HG03521 (cell line): ENCODE measurements around the gene CACNG4.

Experiments used
- ATAC-seq: cut with Tn5 transposase; IDR thresholded peaks from one replicate; pipeline ENCODE4 v1.9.1; 2021; ENCODE audit warnings: mild to moderate bottlenecking, moderate library complexity; ENCODE audit not compliant: unreplicated experiment

Gene CACNG4

GRCh38 chr17:67055811-67056745, 91.6 kb downstream of the CACNG4 start:
- no peak for ATAC-seq

- no peak for ATAC-seq
These were observed 92.4 kb downstream of the CACNG4 start for GRCh38 chr17:67056746-67057490.

GRCh38 chr17:67058036-67058435, 93.5 kb downstream of the CACNG4 start:
- no peak for ATAC-seq

- no peak for ATAC-seq
These were observed 94.9 kb downstream of the CACNG4 start for GRCh38 chr17:67059372-67059771.

GRCh38 chr17:67063141-67063540, 98.6 kb downstream of the CACNG4 start:
- ATAC-seq = no peak

GRCh38 chr17:67066717-67067116, 102.2 kb downstream of the CACNG4 start:
- ATAC-seq = no peak

GRCh38 chr17:67067571-67068482, 103.3 kb downstream of the CACNG4 start:
- ATAC-seq = no peak

- ATAC-seq = no peak
These were observed 104.5 kb downstream of the CACNG4 start for GRCh38 chr17:67068999-67069398.

GRCh38 chr17:67069603-67070136, 105.2 kb downstream of the CACNG4 start:
- no peak for ATAC-seq

- ATAC-seq = no peak
These were observed 107.1 kb downstream of the CACNG4 start for GRCh38 chr17:67071595-67071994.

GRCh38 chr17:67072885-67073284, 108.4 kb downstream of the CACNG4 start:
- ATAC-seq = no peak

GRCh38 chr17:67074781-67075180, 110.3 kb downstream of the CACNG4 start:
- ATAC-seq = no peak

- ATAC-seq = no peak
These were observed 111.8 kb downstream of the CACNG4 start for GRCh38 chr17:67076290-67076689.

GRCh38 chr17:67078292-67078691, 113.8 kb downstream of the CACNG4 start:
- ATAC-seq = no peak

GRCh38 chr17:67079491-67079890, 115.0 kb downstream of the CACNG4 start:
- ATAC-seq = no peak

- ATAC-seq = no peak
These were observed 116.3 kb downstream of the CACNG4 start for GRCh38 chr17:67080804-67081203.

GRCh38 chr17:67082107-67082506, 117.6 kb downstream of the CACNG4 start:
- peak; percentile 81 for ATAC-seq
